ENCODE results near the gene ALDH8A1.

DNA sequence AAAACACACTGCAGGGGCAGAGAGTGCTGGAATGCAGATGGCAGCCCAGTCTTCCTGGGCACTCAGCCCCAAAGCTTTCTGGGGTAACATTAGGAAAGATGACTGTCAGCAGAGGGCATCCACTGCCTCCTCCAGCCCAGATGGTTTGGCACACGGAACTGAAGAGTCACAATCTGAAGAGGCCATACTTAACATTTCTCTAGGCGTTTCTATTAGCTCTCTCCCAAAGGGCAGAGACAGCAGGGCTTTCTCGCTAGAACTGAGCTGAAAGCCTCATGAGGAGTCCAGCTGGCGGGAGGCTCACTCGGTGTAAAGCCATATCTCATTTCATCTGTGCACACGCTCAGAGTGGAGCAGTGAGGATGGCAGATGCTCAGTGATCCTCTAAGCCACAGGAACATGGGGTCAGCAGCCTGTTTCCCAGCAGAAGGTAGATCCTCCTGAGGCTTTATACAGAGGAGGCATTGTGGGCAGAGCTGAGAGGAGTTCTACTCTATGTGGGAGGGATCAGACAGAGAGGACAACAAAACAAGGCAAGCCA lies 28.1 kb downstream of the ALDH8A1 start:
- TF ChIP-seq, protein P1, sequence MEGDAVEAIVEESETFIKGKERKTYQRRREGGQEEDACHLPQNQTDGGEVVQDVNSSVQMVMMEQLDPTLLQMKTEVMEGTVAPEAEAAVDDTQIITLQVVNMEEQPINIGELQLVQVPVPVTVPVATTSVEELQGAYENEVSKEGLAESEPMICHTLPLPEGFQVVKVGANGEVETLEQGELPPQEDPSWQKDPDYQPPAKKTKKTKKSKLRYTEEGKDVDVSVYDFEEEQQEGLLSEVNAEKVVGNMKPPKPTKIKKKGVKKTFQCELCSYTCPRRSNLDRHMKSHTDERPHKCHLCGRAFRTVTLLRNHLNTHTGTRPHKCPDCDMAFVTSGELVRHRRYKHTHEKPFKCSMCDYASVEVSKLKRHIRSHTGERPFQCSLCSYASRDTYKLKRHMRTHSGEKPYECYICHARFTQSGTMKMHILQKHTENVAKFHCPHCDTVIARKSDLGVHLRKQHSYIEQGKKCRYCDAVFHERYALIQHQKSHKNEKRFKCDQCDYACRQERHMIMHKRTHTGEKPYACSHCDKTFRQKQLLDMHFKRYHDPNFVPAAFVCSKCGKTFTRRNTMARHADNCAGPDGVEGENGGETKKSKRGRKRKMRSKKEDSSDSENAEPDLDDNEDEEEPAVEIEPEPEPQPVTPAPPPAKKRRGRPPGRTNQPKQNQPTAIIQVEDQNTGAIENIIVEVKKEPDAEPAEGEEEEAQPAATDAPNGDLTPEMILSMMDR (IDR thresholded peaks at IDR 0.05) = no peak
- TF ChIP-seq SMC3 (IDR thresholded peaks at IDR 0.05; ENCODE audit: low read depth, low read length) (no peak), EZH2phosphoT487 (IDR thresholded peaks at IDR 0.05; ENCODE audit: borderline replicate concordance, low read depth) (no peak), ELF1 (IDR thresholded peaks at IDR 0.05) (no peak), NRF1 (IDR thresholded peaks at IDR 0.05; ENCODE audit: low read depth, low read length) (no peak), YY1 (IDR thresholded peaks at IDR 0.05; ENCODE audit: low read depth) (no peak), POLR2AphosphoS5 (IDR thresholded peaks at IDR 0.05; ENCODE audit: low read depth, low read length) (no peak)
- TF ChIP-seq, protein P2, sequence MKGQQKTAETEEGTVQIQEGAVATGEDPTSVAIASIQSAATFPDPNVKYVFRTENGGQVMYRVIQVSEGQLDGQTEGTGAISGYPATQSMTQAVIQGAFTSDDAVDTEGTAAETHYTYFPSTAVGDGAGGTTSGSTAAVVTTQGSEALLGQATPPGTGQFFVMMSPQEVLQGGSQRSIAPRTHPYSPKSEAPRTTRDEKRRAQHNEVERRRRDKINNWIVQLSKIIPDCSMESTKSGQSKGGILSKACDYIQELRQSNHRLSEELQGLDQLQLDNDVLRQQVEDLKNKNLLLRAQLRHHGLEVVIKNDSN (IDR thresholded peaks at IDR 0.05; ENCODE audit: borderline replicate concordance, low read depth) = no peak
- TF ChIP-seq, protein P3, sequence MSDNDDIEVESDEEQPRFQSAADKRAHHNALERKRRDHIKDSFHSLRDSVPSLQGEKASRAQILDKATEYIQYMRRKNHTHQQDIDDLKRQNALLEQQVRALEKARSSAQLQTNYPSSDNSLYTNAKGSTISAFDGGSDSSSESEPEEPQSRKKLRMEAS (IDR thresholded peaks at IDR 0.05; ENCODE audit: low read depth) = no peak
- TF ChIP-seq, protein P4, sequence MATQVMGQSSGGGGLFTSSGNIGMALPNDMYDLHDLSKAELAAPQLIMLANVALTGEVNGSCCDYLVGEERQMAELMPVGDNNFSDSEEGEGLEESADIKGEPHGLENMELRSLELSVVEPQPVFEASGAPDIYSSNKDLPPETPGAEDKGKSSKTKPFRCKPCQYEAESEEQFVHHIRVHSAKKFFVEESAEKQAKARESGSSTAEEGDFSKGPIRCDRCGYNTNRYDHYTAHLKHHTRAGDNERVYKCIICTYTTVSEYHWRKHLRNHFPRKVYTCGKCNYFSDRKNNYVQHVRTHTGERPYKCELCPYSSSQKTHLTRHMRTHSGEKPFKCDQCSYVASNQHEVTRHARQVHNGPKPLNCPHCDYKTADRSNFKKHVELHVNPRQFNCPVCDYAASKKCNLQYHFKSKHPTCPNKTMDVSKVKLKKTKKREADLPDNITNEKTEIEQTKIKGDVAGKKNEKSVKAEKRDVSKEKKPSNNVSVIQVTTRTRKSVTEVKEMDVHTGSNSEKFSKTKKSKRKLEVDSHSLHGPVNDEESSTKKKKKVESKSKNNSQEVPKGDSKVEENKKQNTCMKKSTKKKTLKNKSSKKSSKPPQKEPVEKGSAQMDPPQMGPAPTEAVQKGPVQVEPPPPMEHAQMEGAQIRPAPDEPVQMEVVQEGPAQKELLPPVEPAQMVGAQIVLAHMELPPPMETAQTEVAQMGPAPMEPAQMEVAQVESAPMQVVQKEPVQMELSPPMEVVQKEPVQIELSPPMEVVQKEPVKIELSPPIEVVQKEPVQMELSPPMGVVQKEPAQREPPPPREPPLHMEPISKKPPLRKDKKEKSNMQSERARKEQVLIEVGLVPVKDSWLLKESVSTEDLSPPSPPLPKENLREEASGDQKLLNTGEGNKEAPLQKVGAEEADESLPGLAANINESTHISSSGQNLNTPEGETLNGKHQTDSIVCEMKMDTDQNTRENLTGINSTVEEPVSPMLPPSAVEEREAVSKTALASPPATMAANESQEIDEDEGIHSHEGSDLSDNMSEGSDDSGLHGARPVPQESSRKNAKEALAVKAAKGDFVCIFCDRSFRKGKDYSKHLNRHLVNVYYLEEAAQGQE (IDR thresholded peaks at IDR 0.05; ENCODE audit: low read depth, low read length) = no peak
